GM11168 (cell line): Measurements from ENCODE around the gene HOXA5.

Experiments used
- in situ Hi-C: fragments of 300-500 bp; cut with MboI; formaldehyde crosslinking; loops from one replicate; pipeline ENCODE4 v1.12.0; 2022; ENCODE audit warnings: low sequenced_read_pairs; ENCODE audit not compliant: unreplicated experiment

Gene HOXA5

DNA sequence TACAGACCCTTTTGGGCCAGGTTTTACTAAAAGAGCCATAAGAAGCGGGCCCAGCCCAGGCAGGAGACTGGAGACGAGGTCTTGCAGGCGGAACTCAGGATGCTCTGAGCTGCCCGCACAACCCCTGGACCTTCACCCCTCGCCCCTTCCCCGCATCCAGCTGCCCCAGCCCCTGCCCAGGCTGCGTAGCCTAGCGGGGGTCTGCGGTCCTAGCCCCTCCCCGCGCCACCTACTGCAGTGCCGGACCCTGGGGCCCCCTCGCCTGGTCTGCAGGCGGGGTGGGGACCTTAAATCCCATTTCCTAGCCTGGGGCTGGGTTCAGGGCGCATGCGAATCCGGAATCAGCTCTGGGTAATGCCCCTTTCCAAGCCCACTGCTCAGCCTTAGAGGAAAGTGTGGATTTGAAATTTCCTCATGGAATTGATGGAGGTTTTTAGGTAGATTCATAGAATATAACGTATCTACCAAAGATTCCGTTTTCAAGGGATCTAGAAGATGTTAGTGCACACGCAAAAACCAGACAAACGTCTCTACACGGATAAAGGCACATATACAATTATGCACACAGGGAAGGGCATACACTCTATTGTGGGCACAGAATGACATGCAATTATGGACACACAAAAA lies 9.4 kb upstream of the HOXA5 start:
- in situ Hi-C loops: loop anchor here (10.0 kb wide), 2 partner anchors 648 to 788 kb away; no protein-coding TSS in a partner anchor

GRCh38 chr7:27151931-27152815 lies 8.7 kb upstream of the HOXA5 start, which contains the start of gene HOXA3:
Gene HOXA3, minus strand, starts transcription at chr7:27152583. Its CDS starts 41,943 bp downstream, at chr7:27110640.
- in situ Hi-C loops: loop anchor here (10.0 kb wide), 2 partner anchors 647 to 787 kb away; no protein-coding TSS in a partner anchor

DNA sequence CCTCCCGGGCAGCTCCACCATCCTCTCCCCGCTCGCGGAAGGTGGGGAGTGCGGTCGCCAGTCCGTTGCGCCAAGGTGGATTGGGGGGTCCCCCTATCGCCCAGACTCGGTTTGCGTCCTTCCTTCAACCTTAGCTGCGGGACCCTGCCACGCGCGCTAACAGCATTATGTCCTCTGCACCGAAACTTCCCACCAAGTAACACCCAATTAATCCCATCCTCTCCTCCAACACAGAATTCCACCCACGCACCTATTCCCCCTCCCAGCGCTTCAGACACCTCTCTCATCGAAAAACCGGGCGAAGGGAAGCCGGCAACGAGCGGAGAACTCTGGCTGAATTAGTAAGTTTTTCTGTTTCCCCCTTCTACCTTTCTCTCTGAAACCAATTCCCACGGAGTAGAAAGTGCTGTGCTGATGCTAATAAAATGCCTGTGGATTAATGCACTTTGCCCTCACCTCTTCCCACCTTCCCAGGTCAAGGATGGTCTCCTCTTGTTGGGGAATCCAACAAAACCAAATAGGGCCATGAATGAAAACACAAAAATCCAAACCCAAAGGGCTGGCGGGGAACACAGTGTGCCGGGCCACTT lies 8.0 kb upstream of the HOXA5 start:
- in situ Hi-C loops: loop anchor here (10.0 kb wide), 2 partner anchors 647 to 787 kb away; no protein-coding TSS in a partner anchor

DNA sequence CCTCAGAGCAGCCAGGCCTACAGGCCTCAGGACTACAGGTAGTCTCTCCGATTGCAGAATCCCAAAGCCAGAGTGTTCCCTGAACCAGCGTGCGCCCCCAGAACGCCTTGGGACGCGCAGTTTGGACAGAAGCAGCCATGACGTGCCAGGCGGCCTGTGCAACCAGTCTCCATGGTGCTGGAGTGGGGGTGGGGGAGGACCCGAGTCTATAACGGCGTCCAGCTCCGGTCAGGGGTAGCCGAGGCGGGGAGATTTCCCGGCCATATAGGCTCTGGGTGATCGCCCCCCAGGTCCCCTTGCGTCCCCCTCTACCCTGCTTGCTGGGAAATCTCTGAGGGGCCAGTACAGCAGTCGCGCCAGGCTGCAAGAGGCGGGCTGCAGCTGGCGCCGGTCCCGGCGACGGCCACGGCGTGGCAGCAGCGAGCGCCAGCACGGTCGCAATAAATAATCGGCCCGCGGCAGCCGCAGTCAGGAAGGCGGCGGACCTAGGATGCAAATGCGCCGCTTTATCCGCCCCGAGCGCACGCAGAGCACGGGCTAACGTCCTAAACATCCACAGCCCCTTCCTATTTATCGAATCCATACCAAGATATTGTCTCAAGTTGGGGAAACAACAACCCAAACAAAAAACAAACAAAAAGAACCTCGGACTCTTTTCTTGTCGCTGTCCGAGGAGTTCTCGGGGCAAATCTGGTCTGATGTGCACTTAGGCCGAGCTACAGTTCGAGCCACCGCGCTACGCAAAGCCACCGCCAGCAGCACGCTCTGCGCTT lies 7.3 kb upstream of the HOXA5 start:
- in situ Hi-C loops: loop anchor here (10.0 kb wide), 2 partner anchors 646 to 786 kb away; no protein-coding TSS in a partner anchor

GRCh38 chr7:27149842-27150567 lies 6.5 kb upstream of the HOXA5 start:
- in situ Hi-C loops: loop anchor here (10.0 kb wide), 2 partner anchors 645 to 785 kb away; no protein-coding TSS in a partner anchor

GRCh38 chr7:27148756-27149641 lies 5.5 kb upstream of the HOXA5 start:
- in situ Hi-C loops: no loop called here

DNA sequence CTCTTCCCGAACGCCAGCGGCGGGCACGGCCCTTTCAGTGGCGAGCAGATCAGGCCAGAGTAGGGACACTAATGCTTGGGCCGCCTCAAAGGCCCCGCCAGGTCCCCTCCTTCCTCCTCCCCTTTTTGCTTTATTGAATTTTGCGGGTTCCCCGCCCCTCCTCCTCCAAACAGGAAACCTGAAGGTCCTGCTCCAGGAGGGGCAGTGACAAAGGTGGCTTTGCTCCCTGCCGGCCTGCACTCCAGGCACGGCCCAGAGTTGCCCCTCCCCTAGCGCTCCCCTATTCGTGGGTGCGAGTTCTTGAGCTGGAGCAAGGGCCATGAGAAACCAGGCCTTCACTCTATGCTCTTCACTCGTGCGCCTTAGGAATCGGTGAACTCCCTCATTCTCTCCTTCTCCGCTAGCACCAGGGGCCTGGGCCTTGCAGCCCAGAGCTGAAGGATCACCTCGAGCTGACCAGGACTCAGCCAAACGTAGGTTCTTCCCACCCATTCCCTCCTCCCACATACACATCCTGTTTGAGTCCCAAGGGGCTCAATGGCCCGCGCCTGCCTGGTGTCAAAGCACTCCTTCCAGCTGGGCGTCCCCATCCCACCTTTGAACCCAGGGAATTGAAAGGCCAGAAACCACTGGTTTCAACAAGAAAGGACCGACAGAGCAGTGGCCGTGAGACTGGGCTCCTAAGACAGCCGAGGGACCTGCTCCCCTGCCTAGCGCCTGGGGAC lies 4.7 kb upstream of the HOXA5 start:
- in situ Hi-C loops: no loop called here

DNA sequence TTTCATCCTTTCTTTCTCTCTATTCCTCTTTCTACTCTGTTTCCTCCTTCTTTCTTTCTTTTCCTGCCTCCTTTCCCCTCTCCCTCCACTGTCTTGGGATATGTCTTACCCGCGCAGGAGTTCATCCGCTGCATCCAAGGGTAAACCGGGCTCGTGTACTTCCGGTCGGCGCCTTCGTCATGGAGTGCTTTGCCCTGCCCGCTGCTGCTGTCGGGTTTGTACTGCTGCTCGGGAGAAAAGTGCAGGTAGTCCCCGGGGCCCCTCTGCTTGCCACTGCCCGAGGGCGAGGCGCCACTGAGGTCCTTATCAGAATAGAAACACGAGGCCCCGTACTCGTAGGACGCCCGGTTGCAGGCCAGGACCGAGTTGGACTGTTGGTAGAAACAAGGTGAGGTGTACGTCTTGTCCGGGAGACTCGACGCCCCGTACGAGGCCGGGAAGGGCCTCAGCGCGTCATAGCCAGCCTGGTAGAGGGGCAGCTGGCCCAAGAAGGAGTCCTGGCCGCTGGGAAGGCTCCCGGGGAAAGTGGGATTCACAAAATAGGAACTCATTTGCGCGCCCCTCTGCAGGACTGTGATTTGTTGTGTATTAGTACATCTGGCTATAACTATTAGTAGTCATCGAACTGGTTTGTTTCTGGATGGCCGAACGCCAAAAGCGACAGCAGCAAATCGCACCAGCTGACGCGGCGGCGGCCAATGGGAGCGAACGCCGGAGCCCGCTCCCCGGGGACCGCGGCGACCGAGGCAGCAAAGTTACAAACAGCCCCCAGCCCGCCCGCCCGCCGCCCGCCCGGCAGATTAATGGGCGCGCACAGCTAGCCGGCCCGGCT lies 3.9 kb upstream of the HOXA5 start, which contains the start of gene HOXA6:
TSS of gene HOXA6 (minus strand) at position 576 of the 832 bp plus-strand sequence. CDS start at position 551, 25 bp downstream.
- in situ Hi-C loops: no loop called here

GRCh38 chr7:27146491-27147198 lies 3.2 kb upstream of the HOXA5 start:
- in situ Hi-C loops: no loop called here

DNA sequence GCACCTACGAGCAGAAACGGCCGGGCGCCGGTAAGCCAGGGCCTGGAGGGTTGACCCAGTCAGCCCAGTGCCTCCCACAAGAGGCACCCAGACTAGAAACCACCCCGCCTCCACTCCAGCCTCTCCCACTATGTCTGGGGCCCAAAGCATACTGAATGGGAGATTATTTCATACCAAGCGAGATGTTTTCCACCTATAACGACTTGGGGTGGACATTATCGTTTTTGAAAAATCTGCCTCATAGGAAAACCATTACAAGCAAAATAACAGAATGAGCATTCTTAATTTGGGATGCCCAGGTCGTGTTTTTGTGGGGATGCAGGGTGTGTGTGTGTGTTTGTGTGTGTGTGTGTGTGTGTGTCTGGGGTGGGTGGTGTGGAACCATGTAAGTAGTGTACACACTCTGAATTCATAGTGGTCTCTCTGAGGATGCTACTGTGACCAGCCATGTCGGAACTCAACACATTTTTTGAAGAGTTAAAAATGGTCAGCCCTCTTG lies 2.5 kb upstream of the HOXA5 start:
- in situ Hi-C loops: no loop called here

GRCh38 chr7:27145165-27145913 lies 1.9 kb upstream of the HOXA5 start:
- in situ Hi-C loops: no loop called here

GRCh38 chr7:27144781-27145164 lies 1.3 kb upstream of the HOXA5 start:
- in situ Hi-C loops: no loop called here

DNA sequence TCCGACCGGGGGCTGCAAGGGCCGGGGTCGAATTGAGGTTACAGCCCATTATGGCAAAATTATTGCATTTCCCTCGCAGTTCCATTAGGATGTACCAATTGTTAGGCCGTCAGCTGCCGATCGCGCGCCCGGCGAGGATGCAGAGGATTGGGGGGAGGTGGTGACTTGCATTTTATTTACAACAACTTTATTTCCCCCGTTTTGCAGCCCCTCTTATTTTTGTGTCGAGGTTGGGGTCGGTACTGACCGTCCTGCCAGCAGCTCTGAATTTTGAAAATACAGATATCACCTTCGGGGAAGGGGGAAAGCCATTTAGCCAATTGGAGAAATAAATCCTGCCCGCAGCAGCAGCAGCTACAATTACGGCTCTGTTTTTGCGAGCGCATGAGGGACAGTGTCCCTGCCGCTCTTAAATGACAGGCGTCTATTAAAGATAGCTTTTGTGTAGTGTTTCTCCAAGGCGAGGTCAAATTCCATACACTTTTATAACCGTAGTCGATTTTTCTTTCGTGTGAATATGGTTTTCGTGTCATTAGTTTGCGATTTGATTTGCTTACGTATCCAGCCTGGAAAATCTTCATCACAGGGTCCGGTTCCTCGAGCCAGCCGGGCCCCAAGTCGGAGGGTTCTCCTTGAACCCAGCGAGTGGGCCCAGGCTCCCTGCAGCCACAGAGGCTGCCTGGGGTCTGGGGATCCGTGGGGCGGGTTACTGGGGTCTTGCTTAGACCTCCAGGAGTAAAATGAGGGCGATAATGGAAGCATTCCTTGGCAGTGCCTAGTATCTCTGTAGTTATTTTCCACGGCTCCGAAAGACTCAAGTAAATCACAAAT lies 684 bp upstream of the HOXA5 start:
- in situ Hi-C loops: no loop called here

- in situ Hi-C loops: no loop called here
Observed at GRCh38 chr7:27142580-27143022, 880 bp downstream of the HOXA5 start.
